ENCODE data around the gene UCN3. TPM values are rescaled to one million over a fixed set of nuclear protein-coding genes. Genes with fewer than 3 reads are reported as not detected.

Gene UCN3
- total RNA-seq, 1 experiment from 2014 or later = not detected

DNA sequence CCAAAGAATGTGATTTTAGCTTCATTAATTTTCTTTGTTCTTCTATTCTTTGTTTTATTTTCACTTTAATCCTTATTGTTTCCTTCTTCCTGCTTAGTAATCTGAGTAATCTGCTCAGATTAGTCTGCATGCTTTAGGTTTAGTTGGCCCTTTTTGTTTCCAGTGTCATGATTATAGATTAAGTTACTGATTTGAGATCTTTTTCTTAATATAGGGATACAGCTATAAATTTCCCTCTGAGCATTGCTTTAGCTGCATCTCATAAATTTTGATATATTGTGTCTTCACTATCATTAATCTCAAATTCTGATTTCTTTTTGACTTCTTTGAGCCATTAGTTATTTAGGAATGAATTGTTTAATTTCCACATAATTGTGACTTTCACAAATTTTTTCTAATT is 53.8 kb downstream of the UCN3 start:
- H3K36me3 Mint-ChIP-seq (ENCODE audit: insufficient read depth in 1 of 3, low read depth in 3 of 3) = peaks cover 0 to 21% (median 11%) of the 10 kb centered on the region in 3 experiments; a peak in 4 of 7 replicates
- H3K4me2 ChIP-seq (ENCODE audit: insufficient read depth, insufficient read length, low read length) = no peak overlapping the region

More for the DNA sequence above, 53.8 kb downstream of the UCN3 start:
- no peak for DNase-seq
- Histone ChIP-seq H3K79me2 (ENCODE audit: insufficient read depth, low read length) (peaks cover 28% of the 10 kb centered on the region; the same call in 1 of the 2 replicates), H4K20me1 (ENCODE audit: control insufficient read depth, insufficient read depth, insufficient read length) (no peaks in the 10 kb centered on the region), H3K9ac (ENCODE audit: extremely low read depth, insufficient read length, low read length) (no peak overlapping the region), H3K14ac (ENCODE audit: insufficient read depth, low read length) (no peak overlapping the region), H3K4me1 (ENCODE audit: insufficient read depth, low read length) (peaks cover 2% of the 10 kb centered on the region; the same call in 1 of the 2 replicates), H3T11ph (ENCODE audit: low read length) (no peak overlapping the region), H2BK15ac (ENCODE audit: low read depth, low read length) (no peak overlapping the region), H3K23me2 (ENCODE audit: insufficient read length, low read depth, low read length, poor library complexity, severe bottlenecking) (no peaks in the 10 kb centered on the region), H2BK20ac (ENCODE audit: low read depth, low read length, poor library complexity, severe bottlenecking) (no peak overlapping the region), H2BK120ac (ENCODE audit: low read depth, low read length, poor library complexity, severe bottlenecking) (no peak overlapping the region), H3K56ac (ENCODE audit: insufficient read length, low read depth, low read length) (no peak overlapping the region), H3K23ac (ENCODE audit: insufficient read length, low read depth, low read length) (no peak overlapping the region), H3K27ac (ENCODE audit: insufficient read length, low read depth, low read length) (no peak overlapping the region), H2BK5ac (ENCODE audit: insufficient read length, low read length) (no peak overlapping the region), H3K27me3 (ENCODE audit: insufficient read depth, low read length) (no peaks in the 10 kb centered on the region), H2AK5ac (ENCODE audit: insufficient read length, low read length) (no peak overlapping the region), H2AFZ (ENCODE audit: low read length) (no peak overlapping the region), H4K91ac (ENCODE audit: insufficient read length, low read depth, low read length) (no peak overlapping the region), H2BK12ac (ENCODE audit: insufficient read length, low read depth, low read length) (no peak overlapping the region), H4K5ac (ENCODE audit: insufficient read length, low read depth, low read length) (no peak overlapping the region), H3K9me3 (ENCODE audit: control insufficient read depth, low read depth, low read length) (no peaks in the 10 kb centered on the region), H3K4ac (ENCODE audit: low read depth, low read length) (no peak overlapping the region), H4K8ac (replicated peaks; ENCODE audit: insufficient read length, low read depth, low read length) (no peak overlapping the region), H3K79me1 (ENCODE audit: insufficient read depth, low read depth, low read length, poor library complexity, severe bottlenecking) (peaks cover 11% of the 10 kb centered on the region), H3K18ac (ENCODE audit: insufficient read length, low read depth, low read length) (no peak overlapping the region)
- Mint-ChIP-seq H3K4me1 (peaks cover 32 to 33% of the 10 kb centered on the region in 2 experiments), H3K9me3 (peaks cover 5 to 18% of the 10 kb centered on the region in 2 experiments; a peak in 3 of 5 replicates), H3K4me3 (no peak overlapping the region), H3K27me3 (ENCODE audit: low read depth) (no peaks in the 10 kb centered on the region), H3K27ac (no peak overlapping the region)
- TF ChIP-seq, protein P1, sequence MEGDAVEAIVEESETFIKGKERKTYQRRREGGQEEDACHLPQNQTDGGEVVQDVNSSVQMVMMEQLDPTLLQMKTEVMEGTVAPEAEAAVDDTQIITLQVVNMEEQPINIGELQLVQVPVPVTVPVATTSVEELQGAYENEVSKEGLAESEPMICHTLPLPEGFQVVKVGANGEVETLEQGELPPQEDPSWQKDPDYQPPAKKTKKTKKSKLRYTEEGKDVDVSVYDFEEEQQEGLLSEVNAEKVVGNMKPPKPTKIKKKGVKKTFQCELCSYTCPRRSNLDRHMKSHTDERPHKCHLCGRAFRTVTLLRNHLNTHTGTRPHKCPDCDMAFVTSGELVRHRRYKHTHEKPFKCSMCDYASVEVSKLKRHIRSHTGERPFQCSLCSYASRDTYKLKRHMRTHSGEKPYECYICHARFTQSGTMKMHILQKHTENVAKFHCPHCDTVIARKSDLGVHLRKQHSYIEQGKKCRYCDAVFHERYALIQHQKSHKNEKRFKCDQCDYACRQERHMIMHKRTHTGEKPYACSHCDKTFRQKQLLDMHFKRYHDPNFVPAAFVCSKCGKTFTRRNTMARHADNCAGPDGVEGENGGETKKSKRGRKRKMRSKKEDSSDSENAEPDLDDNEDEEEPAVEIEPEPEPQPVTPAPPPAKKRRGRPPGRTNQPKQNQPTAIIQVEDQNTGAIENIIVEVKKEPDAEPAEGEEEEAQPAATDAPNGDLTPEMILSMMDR (conservative IDR thresholded peaks at IDR 0.05) = no peak

Data from H9 (cell line).